A673 (cell line): Measurements from ENCODE around the gene TGM2.

Experiments
- CTCF ChIP-seq: fragments of 300-800, 200-600 bp; sonication (generic); conservative IDR thresholded peaks from 2 replicates; pipeline ENCODE4 v1.5.1; 2017; ENCODE audit warnings: low read depth, mild to moderate bottlenecking, antibody characterized with exemption, low read length, moderate library complexity, mixed read lengths
- EZH2 ChIP-seq: fragments of 200-600 bp; sonication (generic); IDR thresholded peaks from 2 replicates; pipeline ENCODE4 v1.6.1; 2017; ENCODE audit warnings: borderline replicate concordance, low read depth, mild to moderate bottlenecking, mixed read lengths, antibody characterized with exemption, low read length; ENCODE audit not compliant: poor library complexity, severe bottlenecking

GRCh38 chr20:38134427-38135270 lies 30.4 kb downstream of the TGM2 start:
- TF ChIP-seq CTCF (no peak), EZH2 (no peak)
